ENCODE measurements around the gene PM20D1. TPM values are rescaled to one million over a fixed set of nuclear protein-coding genes. Genes with fewer than 3 reads are reported as not detected.
"Not testable (repeated sequence)": the region's sequence is repeated elsewhere in the genome, so short reads cannot be mapped to it uniquely, and the experiment has no call there.

The PM20D1 gene
- polyA plus RNA-seq, 4 donors: 0.14 to 3.1 (median 1.8) TPM

DNA sequence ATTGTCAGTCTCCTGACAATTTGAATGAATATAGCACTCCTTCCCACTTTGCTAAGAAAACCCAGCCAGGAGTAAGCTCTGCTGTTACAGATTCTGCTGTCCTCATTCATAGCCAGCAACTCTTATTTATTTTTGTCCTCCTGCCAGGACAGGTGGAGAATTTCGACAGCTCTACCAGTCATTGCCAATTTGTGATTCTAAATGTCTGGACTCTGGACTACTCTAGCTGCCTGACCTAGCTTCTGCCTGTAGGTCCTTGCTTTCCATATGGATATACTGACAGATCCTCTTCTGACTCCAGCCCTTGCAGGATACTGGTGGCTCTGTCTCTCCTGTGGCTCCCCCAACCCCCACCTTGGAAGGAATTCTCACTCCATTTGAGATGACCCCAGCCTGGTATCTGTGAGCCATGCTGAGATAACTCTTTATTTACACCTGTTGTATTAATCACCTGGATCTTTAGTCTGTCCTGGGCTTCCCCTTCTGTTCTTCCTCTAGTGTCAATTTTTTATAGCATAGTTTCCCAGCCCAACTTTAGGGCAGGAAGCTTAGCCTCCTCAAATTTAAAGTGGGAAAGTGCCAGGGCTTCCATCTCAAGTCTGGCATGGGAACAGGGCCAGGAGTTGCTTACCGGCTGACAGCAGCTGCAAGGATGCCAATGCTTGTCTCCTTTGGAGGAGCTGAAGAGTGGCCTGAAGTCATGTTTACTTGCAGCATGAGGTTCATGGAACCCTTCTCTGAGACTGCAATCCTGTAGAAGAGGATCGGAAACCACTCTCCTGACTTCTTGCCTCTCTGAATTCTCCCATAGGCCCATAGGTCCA, 6.7 kb downstream of the PM20D1 start:
- DNase-seq (ENCODE audit: low read depth in 4 of 4, low spot score in 3 of 4): no peak

DNA sequence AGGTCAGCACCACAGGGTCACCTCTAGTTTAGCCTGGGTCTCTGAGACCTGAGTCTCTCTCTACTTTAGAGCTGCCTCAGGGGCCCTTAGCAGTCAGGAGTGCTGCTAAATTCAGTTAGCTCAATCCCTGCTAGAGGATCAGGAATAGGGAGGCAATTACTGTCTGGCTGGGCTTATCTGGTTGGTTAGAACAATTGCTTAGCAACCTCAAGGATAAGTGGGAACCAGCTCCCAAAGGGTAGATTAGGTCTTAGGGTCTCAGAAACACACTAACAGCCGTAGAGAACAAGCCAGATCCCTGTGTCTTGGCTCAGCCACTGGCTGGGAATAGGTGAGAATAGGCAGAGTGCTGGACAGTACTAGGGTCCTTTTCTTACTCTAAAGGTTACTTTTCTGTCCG, 7.7 kb downstream of the PM20D1 start:
- DNase-seq (ENCODE audit: low read depth in 4 of 4, low spot score in 3 of 4): no peak

DNA sequence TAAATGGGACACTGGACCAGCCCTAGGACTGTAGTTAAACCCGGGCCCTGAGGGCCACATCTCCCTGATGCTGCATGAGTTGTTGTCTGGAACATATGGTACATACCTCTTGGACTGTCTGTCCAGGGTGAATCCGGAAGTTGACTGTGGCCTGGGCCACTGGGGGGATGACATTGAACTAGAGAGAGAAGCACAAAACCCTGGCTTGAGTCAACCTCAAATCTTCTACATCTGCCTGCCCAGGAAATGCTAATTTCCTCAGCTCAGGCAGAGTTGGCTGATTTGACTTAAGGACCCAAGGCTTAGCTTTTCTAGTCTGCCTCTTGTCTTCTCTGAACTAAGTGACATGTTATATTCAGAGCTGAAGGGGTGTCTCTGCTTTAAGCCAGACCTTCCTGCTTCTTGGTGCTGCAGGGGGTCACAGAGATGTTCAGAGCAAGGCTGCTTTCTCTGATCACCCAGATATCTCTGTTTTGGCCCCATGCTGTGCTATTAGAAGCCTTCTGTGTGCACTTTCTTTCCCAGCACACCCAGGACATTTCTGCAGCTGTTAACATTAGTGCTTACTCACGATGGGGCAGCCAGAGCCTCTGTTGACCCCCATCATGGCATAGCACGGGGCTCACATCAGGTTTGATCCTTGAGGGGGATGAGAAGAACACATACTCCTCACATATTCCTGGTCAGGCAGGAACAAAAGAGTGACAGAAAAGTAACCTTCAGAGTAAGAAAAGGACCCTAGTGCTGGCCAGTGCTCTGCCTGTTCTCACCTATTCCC, 9.6 kb downstream of the PM20D1 start:
- no peak for DNase-seq (ENCODE audit: low read depth in 4 of 4, low spot score in 3 of 4)

DNA sequence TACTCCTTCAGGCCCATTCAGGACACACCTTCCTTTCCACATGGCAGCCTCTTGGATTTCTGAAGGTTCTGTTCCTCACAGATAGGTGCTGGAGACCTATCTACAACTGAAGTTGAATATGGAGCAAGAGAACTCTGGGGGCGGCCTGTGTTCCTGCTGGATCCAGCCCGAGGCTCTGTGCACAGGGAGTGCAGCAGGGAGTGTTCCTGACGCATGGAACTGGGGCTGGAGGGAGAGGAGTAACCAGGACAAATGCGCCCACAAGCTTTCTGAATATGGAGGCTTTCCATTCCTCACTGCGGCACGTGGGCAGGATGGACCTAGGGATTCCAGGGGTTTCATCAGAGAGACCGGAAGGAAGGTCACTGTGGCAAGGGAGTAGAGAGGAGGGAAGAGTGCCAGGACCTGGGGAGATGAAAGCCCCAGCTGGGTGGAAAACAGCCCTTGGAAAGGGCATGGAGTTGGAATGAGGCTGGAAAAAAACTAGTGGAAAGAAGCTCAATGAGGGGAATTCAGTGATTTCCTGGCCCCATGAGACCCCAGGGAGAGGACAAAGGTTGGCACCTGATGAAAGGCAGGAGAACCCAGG, 12.5 kb downstream of the PM20D1 start:
- no peak for DNase-seq (ENCODE audit: low read depth in 4 of 4, low spot score in 3 of 4)

GRCh38 chr1:205834751-205835150, 15.2 kb downstream of the PM20D1 start:
- DNase-seq (ENCODE audit: low read depth in 4 of 4, low spot score in 3 of 4): no peak

DNA sequence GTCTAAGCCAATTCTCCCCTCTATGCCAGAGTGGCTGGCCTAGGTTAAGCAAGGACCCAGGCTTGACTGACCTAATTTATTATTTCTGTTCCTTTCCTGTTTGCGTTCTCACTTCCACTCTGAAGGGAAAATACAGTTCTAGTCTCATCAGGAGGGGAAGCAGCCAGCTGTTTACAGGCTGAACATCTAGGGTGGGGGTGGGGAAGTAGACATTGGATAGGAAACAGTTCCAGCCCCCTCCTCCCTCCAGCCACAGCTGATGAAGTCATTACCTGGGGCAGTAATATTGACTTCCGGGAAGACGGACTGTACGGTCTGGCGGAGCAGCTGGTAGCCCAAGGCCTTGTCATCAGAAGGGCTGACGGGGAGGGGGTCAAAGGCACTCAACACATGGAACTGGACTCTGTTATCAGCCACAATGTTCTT, 17.6 kb downstream of the PM20D1 start:
- no peak for DNase-seq (ENCODE audit: low read depth in 4 of 4, low spot score in 3 of 4)

DNA sequence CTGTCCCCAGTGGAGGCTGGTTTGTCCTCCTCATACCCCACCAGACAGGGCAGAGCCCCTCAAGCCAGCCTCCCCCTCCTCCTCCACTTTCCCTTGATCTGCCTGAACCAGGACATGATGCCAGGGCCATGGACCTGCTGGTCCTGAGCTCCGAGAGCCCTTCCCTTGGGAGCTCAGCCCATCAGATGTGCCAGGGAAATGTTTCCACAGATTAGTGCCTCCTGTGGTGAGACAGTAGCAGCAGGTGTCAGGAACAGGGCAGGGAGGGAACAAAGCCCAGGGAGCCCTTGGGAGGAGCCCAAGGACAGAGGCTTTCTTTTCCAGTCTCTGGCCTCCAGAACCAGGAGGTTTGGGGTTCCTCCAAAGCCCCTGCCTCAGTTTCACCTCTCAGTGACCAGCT, 22.3 kb downstream of the PM20D1 start:
- no peak for DNase-seq (ENCODE audit: low read depth in 4 of 4, low spot score in 3 of 4)

- DNase-seq (ENCODE audit: low read depth in 4 of 4, low spot score in 3 of 4): no peak
Measured at GRCh38 chr1:205826995-205827394, 22.9 kb downstream of the PM20D1 start.

DNA sequence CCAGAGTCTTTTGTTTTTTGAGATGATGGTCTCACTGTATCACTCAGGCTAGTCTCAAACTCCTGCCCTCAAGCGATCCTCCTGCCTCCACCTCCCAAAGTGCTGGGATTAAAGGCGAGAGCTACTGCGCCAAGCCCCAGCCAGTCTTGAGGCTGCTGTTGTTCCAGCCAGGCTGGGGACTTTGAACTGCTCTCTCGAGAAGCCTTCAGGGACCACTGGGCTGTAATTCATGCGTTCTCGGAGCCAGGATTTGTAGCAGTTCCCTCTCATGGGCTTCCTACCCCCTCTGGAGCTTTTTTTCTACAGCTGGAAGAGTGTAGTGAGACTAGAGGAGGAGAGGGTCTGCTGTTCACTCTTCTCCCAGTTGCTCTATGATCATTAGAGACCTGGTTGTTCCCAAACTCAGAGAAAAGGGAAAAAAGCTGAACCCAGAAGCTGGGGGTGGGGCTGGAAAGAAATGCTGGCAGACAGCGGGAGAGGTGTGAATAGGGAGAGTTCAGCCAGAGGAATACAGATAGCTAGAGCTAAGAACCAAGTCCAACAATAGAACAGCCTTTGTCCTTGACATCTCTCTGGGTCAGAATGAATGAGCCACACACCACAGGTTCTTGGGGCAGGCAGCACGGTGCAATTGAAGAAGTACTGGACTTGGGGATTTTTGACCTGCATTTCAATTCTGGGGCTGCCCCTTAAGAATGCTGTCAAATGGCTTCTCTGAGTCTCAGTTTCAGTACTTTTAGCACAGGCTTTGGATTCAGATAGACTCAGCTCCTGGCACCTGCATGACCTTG, 23.7 kb downstream of the PM20D1 start:
- peak in 1 of 4 donors; percentile 24 for DNase-seq (ENCODE audit: low read depth in 4 of 4, low spot score in 3 of 4)

DNA sequence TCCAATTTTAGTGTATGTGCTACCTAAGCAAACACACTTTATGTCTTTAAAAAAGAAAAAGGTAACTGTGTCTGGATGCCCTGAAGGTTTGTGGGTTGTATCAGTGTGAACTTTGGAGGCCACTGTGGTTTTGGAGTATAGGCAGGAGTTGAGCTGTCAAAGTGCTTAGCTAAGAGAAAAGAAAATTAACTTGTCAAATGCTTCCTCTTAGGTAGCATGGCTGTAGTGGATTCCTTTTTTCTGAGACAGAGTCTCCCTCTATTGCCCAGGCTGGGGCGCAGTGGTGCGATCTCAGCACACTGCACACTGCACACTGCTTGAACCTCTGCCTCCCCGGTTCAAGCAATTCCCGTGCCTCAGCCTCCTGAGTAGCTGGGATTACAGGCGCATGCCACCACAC, 25.8 kb downstream of the PM20D1 start:
- DNase-seq (ENCODE audit: low read depth in 4 of 4, low spot score in 3 of 4): no peak

DNA sequence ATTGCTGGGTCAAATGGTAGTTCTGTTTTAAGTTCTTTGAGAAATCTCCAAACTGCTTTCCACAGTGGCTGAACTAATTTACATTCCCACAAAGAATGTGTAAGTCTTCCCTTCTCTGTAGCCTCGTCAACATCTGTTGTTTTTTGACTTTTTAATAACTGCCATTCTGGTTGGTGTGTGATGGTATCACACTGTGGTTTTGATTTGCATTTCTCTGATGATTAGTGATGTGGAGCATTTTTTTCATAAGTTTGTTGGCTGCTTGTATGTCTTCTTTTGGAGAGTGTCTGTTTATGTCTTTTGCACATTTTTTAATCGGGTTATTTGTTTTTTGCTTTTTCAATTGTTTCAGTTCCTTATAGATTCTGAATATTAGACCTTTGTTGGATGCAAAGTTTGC, 26.7 kb downstream of the PM20D1 start:
- not testable (repeated sequence) for DNase-seq (ENCODE audit: low read depth in 4 of 4, low spot score in 3 of 4)

DNA sequence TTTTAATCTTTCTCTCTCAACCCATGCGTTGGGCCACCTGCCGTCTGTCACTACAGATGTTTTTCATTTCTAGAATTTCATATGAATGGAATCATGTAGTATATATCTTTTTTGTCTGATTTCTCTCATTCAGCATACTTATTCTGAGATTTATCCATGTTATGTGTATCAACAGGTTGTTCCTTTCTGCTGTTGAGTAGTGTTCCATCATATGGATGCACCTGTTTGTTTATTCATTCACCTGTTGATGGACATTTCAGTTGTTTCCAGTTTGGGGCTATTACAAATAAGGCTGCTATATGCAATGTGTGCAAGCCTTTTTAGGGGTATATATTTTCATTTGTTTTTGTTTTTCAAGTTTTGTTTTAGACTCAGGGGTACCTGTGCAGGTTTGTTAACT, 27.5 kb downstream of the PM20D1 start:
- no peak for DNase-seq (ENCODE audit: low read depth in 4 of 4, low spot score in 3 of 4)

DNA sequence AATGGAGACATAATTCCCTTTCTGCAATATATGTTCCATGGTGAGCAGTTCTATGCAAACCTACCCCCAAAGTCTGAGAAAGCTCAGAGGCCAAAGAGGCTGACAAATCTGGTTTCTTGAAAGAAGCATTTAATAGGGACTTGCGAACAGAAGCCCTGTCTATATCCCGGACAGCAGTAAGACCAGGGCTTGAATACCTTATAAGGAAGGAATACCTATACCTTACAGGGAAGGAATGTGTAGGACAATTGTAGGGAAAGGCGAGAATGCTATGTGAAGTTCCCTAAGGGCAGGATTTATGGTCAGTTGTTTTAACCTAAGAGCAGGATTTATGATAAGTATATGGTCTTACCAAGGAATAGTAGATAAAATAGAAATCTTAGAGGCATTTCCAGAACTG, 31.9 kb downstream of the PM20D1 start:
- no peak for DNase-seq (ENCODE audit: low read depth in 4 of 4, low spot score in 3 of 4)

GRCh38 chr1:205817364-205817763, 32.6 kb downstream of the PM20D1 start:
- DNase-seq (ENCODE audit: low read depth in 4 of 4, low spot score in 3 of 4): no peak

GRCh38 chr1:205813755-205814058, 36.2 kb downstream of the PM20D1 start:
- no peak for DNase-seq (ENCODE audit: low read depth in 4 of 4, low spot score in 3 of 4)

GRCh38 chr1:205812878-205813754, 36.8 kb downstream of the PM20D1 start, which contains the start of gene SLC41A1:
Gene SLC41A1, minus strand, starts transcription at chr1:205813198. Its CDS starts 2,757 bp downstream, at chr1:205810441.
- DNase-seq (ENCODE audit: low read depth in 4 of 4, low spot score in 3 of 4): peak in 3 of 4 donors; percentile 85 to 92 (median 88)

- DNase-seq (ENCODE audit: low read depth in 4 of 4, low spot score in 3 of 4): no peak
Measured at GRCh38 chr1:205812271-205812877, 37.6 kb downstream of the PM20D1 start.

DNA sequence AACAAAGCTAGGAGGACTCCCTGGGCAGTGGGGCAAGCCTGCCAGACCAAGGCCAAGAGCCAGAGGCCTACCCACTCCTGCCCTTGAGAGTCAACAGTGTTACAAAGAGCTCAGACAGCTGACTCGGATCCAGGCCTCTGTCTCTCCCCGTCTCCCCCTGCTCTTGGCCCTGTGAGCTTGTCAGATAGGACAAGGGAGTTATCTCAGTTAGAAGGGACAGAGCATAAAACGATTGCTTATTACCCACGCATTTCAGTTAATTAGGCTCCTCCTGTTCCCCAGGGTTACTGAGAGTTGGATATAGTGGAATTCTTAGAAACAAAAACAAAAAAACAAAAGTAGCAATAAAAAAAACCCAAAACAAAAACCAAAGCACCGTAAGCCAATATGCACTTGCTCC, 38.3 kb downstream of the PM20D1 start:
- DNase-seq (ENCODE audit: low read depth in 4 of 4, low spot score in 3 of 4): no peak

DNA sequence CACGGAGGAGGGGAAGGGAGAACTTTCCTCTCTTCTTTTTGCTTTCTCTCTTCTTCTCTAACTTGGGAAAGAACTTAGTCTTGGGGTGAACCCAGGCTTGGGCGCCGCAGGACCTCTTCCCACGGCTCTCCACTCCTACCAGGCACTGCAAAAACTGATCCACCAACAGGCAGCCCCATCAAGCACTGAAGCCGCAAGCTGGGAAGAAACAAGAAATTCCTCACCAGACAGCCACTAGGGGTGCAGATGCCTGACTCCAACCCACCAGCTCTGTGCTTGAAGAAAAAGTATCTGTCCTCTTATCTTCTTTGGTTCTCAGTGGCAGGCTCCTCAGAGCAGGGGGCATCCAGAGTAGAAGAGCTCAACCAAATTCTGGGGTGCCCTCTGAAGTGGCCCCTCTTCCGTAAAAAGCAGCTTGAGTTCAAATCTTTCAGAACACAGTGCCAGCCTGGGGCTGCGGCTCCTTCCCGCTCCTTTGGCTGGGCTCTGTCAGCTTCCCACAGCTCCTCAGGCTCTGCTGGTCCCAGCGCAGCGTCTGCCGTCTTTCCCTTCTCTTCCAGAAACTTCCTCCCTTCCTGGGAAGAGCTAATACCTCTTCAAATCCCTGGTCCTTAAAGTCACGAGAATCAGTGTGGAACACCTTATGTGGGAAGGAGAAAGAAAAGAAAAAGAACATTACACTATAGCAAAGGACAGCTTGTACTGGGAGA, 39.3 kb downstream of the PM20D1 start:
- DNase-seq (ENCODE audit: low read depth in 4 of 4, low spot score in 3 of 4): no peak
